ENCODE results near the gene FCAMR.

FCAMR gene

DNA sequence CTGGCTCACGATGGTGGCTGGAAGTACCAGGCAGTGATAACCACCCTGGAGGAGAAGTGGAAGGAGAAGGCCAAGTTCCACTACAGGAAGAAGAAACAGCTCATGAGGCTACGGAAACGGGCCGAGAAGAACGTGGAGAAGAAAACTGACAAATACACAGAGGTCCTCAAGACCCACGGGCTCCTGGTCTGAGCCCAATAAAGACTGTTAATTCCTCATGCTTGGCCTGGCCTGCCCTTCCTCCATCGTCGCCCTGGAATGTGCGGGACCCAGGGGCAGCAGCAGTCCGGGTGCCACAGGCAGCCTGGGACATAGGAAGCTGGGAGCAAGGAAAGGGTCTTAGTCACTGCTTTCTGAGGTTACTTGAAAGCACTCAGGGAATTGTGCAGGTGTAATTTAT, 62.2 kb downstream of the FCAMR start:
- DNase-seq (ENCODE audit: low spot score): no peak
